ENCODE results near the gene ERICH6B. TPM values are rescaled to one million over a fixed set of nuclear protein-coding genes. Genes with fewer than 3 reads are reported as not detected.
"Not testable (repeated sequence)": the region's sequence is repeated elsewhere in the genome, so short reads cannot be mapped to it uniquely, and the experiment has no call there.

Gene ERICH6B
- total RNA-seq, 1 donor from 2014 or later, result not detected

GRCh38 chr13:45654633-45655349 is 39.3 kb upstream of the ERICH6B start:
- no peak for TF ChIP-seq CTCF (IDR thresholded peaks at IDR 0.05)
- Histone ChIP-seq H3K4me3 (no peak overlapping the region), H3K36me3 (no peaks in the 10 kb centered on the region), H3K27me3 (ENCODE audit: low read depth) (no peaks in the 10 kb centered on the region), H3K27ac (no peak overlapping the region), H3K4me1 (no peaks in the 10 kb centered on the region), H3K9me3 (no peaks in the 10 kb centered on the region)
- intact Hi-C loops (cut with DNase I), result no loop called here
- ATAC-seq (no peak), DNase-seq (no peak)

GRCh38 chr13:45645263-45645662 is 29.7 kb upstream of the ERICH6B start:
- H3K4me3 ChIP-seq; intact Hi-C loops (cut with DNase I); H3K36me3 ChIP-seq; H3K27ac ChIP-seq; H3K4me1 ChIP-seq; DNase-seq; H3K9me3 ChIP-seq; ATAC-seq; H3K27me3 ChIP-seq (ENCODE audit: low read depth): not testable (repeated sequence)

DNA sequence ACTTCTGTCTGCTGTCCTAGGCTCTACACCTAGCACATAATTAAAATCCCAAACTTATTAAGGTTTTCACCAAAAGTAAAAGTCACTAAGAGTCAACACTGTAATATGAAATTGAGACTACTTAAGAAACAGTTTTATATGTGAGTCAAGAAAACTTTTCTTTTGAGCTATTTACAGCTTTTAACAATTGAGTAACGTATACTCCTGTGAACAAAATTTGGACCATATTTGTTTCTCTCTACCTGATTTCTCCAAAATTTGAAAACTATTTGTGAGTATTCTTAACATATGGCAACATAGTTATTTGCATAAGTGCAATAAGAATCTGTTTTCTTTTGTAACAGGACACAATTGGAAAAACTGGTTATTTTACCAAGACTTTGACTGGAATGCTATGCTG is 26.6 kb upstream of the ERICH6B start:
- H3K9me3 ChIP-seq; ATAC-seq; H3K27ac ChIP-seq; H3K4me3 ChIP-seq; H3K27me3 ChIP-seq (ENCODE audit: low read depth); H3K4me1 ChIP-seq; H3K36me3 ChIP-seq; DNase-seq; intact Hi-C loops (cut with DNase I): not testable (repeated sequence)

DNA sequence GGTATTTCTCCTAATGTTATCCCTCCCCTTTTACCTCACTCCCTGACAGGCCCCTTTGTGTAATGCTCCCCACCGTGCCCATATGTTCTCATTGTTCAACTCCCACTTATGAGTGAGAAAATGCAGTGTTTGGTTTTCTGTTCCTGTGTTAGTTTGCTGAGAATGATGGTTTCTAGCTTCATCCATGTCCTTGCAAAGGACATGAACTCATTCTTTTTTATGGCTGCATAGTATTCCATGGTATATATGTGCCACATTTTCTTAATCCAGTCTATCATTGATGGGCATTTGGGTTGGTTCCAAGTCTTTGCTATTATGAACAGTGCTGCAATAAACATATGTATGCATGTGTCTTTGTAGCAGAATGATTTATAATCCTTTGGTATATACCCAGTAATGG is 19.8 kb upstream of the ERICH6B start:
- H3K9me3 ChIP-seq; DNase-seq; H3K4me1 ChIP-seq; H3K27me3 ChIP-seq (ENCODE audit: low read depth); H3K36me3 ChIP-seq; intact Hi-C loops (cut with DNase I); ATAC-seq; H3K27ac ChIP-seq; H3K4me3 ChIP-seq: not testable (repeated sequence)

DNA sequence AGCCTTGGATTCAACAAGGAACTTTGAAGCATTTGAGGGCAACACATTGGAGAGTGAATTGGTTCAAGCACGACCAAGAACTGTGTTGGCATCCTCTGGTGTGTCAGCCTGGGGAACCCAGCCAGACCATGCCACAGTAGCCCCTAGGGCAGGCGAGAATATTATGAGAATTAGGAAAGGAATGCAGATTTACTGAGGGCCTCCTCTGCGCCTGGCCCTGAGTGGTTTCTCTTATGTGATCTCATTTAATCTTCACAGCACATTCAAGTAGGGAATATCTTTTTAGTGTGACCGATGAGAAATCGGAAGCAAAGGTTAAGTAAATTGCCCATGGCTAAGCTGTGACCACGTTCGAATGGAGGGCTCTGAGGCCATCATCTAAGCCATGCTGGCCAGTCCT is 15.3 kb upstream of the ERICH6B start:
- Histone ChIP-seq H3K27ac (no peak overlapping the region), H3K4me1 (no peaks in the 10 kb centered on the region), H3K36me3 (no peaks in the 10 kb centered on the region), H3K27me3 (ENCODE audit: low read depth) (no peaks in the 10 kb centered on the region), H3K4me3 (no peak overlapping the region), H3K9me3 (no peaks in the 10 kb centered on the region)
- DNase-seq (no peak), ATAC-seq (no peak)
- intact Hi-C loops (cut with DNase I), result no loop called here
- no peak for TF ChIP-seq CTCF (IDR thresholded peaks at IDR 0.05)

DNA sequence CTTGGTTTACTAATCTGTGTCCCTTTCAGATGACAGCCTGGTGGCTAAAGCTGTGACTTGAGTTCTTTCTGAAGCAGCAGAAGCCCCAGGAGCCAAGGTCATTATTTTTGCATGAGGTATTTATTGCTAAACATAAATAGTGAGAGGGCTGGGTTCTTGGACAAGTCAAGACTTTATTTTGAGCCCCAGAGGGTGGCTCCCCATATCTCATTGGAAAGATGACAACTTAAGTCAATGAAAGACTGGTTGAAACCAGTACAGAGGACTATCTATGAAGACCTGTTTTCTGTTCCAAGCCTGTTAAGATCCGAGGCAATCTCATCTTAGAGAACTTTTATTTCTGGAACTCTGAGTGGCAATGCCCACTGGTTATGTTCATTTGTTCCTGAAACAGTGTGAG is 14.4 kb upstream of the ERICH6B start:
- ATAC-seq (no peak), DNase-seq (no peak)
- H3K36me3 ChIP-seq, result no peaks in the 10 kb centered on the region
- no peaks in the 10 kb centered on the region for H3K4me1 ChIP-seq
- no peak overlapping the region for H3K4me3 ChIP-seq
- intact Hi-C loops (cut with DNase I), result no loop called here
- no peaks in the 10 kb centered on the region for H3K27me3 ChIP-seq (ENCODE audit: low read depth)
- H3K9me3 ChIP-seq, result no peaks in the 10 kb centered on the region
- no peak overlapping the region for H3K27ac ChIP-seq
- no peak for TF ChIP-seq CTCF (IDR thresholded peaks at IDR 0.05)

GRCh38 chr13:45628094-45628493 is 12.6 kb upstream of the ERICH6B start:
- H3K4me1 ChIP-seq, result no peaks in the 10 kb centered on the region
- H3K4me3 ChIP-seq, result no peak overlapping the region
- H3K27ac ChIP-seq, result no peak overlapping the region
- DNase-seq, result no peak
- H3K27me3 ChIP-seq (ENCODE audit: low read depth), result no peaks in the 10 kb centered on the region
- intact Hi-C loops (cut with DNase I), result no loop called here
- ATAC-seq, result no peak
- no peak for TF ChIP-seq CTCF (IDR thresholded peaks at IDR 0.05)
- no peaks in the 10 kb centered on the region for H3K36me3 ChIP-seq
- H3K9me3 ChIP-seq, result no peaks in the 10 kb centered on the region

Data from lower lobe of right lung (tissue), 2 donors.